Body of pancreas (tissue), 4 donors: ENCODE data around the gene GRM1.

Experiments used
- CTCF ChIP-seq, 7 experiments: fragments of 450-650 bp in 4 of 7; fragments of 200-600 bp in 3 of 7; sonication (generic) in 3 of 7; IDR thresholded peaks; one replicate each; pipeline ENCODE4 v1.5.1; 2016 to 2019; ENCODE audit warnings: antibody characterized with exemption in 7 of 7
- POLR2A ChIP-seq, 3 donors: fragments of 450-650 bp; IDR thresholded peaks; one replicate each; pipeline ENCODE4 v1.6.1; 2016; ENCODE audit warnings: antibody characterized with exemption in 3 of 3, mild to moderate bottlenecking in 2 of 3

GRCh38 chr6:146316175-146316495 lies 287.3 kb downstream of the GRM1 start:
- TF ChIP-seq CTCF (IDR thresholded peaks at IDR 0.05) (no peak), POLR2A (IDR thresholded peaks at IDR 0.05) (no peak)
